Measurements from ENCODE around the gene S100B. TPM values are rescaled to one million over a fixed set of nuclear protein-coding genes. Genes with fewer than 3 reads are reported as not detected.

Gene S100B
- total and polyA plus RNA-seq, 9 of the 15 experiments (the other 6 are each of a cell fraction or from before 2014, with no cell fraction given) = not detected

- TF ChIP-seq TBP (optimal IDR thresholded peaks at IDR 0.05; ENCODE audit: low read depth, low read length) (peak; percentile 83), L3MBTL2 (IDR thresholded peaks at IDR 0.05) (peak; percentile 83), MEF2D (tag; conservative IDR thresholded peaks at IDR 0.05; ENCODE audit: low read depth) (no peak), POLR2H (tag; IDR thresholded peaks at IDR 0.05; ENCODE audit: low read depth) (peak; percentile 96), ETV6 (IDR thresholded peaks at IDR 0.05; ENCODE audit: borderline replicate concordance in 1 of 2, low read depth in 2 of 2, low read length in 1 of 2) (no peak), ETV6 (CRISPR knock-in tag; IDR thresholded peaks at IDR 0.05; ENCODE audit: borderline replicate concordance) (no peak), RAD21 (CRISPR knock-in tag; conservative IDR thresholded peaks at IDR 0.05 in 1 of 2, IDR thresholded peaks at IDR 0.05 in 1 of 2) (no peak), LCOR (CRISPR knock-in tag; IDR thresholded peaks at IDR 0.05) (no peak; the same call in 1 of the 2 replicates), ZNF408 (CRISPR knock-in tag; IDR thresholded peaks at IDR 0.05; ENCODE audit: low read depth) (no peak), SREBF1 (IDR thresholded peaks at IDR 0.05; ENCODE audit: borderline replicate concordance, low read depth, low read length) (no peak), ZNF445 (CRISPR knock-in tag; IDR thresholded peaks at IDR 0.05; ENCODE audit: low read depth) (no peak), SMC3 (conservative IDR thresholded peaks at IDR 0.05; ENCODE audit: insufficient read depth, low read depth, low read length) (no peak), ZFP30 (CRISPR knock-in tag; IDR thresholded peaks at IDR 0.05; ENCODE audit: borderline replicate concordance) (no peak), ZNF707 (CRISPR knock-in tag; conservative IDR thresholded peaks at IDR 0.05) (no peak), ATF4 (CRISPR knock-in tag; IDR thresholded peaks at IDR 0.05) (0 out of 2 replicates have a peak, but pooled peaks have one; percentile 33), KDM1A (IDR thresholded peaks at IDR 0.05) (no peak), ZNF274 (IDR thresholded peaks at IDR 0.05; ENCODE audit: borderline replicate concordance, low read depth, low read length) (no peak), BRD4 (IDR thresholded peaks at IDR 0.05) (0 out of 2 replicates have a peak, but pooled peaks have one; percentile 14), USF1 (CRISPR knock-in tag; IDR thresholded peaks at IDR 0.05) (peak; percentile 66), NR2F6 (CRISPR knock-in tag; IDR thresholded peaks at IDR 0.05) (no peak), FOXK2 (conservative IDR thresholded peaks at IDR 0.05 in 1 of 2, IDR thresholded peaks at IDR 0.05 in 1 of 2; ENCODE audit: low read depth in 2 of 2) (peak; percentile 5 to 15; a peak in 1 of 4 replicates), ZNF766 (CRISPR knock-in tag; conservative IDR thresholded peaks at IDR 0.05) (no peak; the same call in 1 of the 2 replicates), FOXP1 (CRISPR knock-in tag; IDR thresholded peaks at IDR 0.05) (peak; percentile 85; the same call in 1 of the 2 replicates), TARDBP (IDR thresholded peaks at IDR 0.05) (peak; percentile 93)
- TF ChIP-seq, protein P1, sequence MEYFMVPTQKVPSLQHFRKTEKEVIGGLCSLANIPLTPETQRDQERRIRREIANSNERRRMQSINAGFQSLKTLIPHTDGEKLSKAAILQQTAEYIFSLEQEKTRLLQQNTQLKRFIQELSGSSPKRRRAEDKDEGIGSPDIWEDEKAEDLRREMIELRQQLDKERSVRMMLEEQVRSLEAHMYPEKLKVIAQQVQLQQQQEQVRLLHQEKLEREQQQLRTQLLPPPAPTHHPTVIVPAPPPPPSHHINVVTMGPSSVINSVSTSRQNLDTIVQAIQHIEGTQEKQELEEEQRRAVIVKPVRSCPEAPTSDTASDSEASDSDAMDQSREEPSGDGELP (CRISPR knock-in tag; IDR thresholded peaks at IDR 0.05; ENCODE audit: borderline replicate concordance) = peak; percentile 95
- TF ChIP-seq, protein P2, sequence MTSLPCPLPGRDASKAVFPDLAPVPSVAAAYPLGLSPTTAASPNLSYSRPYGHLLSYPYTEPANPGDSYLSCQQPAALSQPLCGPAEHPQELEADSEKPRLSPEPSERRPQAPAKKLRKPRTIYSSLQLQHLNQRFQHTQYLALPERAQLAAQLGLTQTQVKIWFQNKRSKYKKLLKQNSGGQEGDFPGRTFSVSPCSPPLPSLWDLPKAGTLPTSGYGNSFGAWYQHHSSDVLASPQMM (CRISPR knock-in tag; IDR thresholded peaks at IDR 0.05) = no peak
Observed at GRCh38 chr21:46635324-46636180, 30.7 kb upstream of the S100B start, which contains the start of gene PRMT2 (continued).

Measured in K562 (cell line).